Stimulated activated CD4-positive, alpha-beta T cell treated with anti-CD3 and anti-CD28 coated beads, Interleukin-4, amount 100 ng/mL, for 1 hour (primary cell): Measurements from ENCODE around the gene CALHM3.

Source experiments
- DNase-seq: peaks from one replicate; pipeline ENCODE4 v3.0.0-alpha.2; 2020

Gene CALHM3

GRCh38 chr10:103449208-103450144 lies 29.6 kb downstream of the CALHM3 start:
- no peak for DNase-seq

GRCh38 chr10:103448746-103449145 lies 30.3 kb downstream of the CALHM3 start:
- DNase-seq, result no peak

GRCh38 chr10:103447187-103447586 lies 31.9 kb downstream of the CALHM3 start:
- DNase-seq, result no peak

DNA sequence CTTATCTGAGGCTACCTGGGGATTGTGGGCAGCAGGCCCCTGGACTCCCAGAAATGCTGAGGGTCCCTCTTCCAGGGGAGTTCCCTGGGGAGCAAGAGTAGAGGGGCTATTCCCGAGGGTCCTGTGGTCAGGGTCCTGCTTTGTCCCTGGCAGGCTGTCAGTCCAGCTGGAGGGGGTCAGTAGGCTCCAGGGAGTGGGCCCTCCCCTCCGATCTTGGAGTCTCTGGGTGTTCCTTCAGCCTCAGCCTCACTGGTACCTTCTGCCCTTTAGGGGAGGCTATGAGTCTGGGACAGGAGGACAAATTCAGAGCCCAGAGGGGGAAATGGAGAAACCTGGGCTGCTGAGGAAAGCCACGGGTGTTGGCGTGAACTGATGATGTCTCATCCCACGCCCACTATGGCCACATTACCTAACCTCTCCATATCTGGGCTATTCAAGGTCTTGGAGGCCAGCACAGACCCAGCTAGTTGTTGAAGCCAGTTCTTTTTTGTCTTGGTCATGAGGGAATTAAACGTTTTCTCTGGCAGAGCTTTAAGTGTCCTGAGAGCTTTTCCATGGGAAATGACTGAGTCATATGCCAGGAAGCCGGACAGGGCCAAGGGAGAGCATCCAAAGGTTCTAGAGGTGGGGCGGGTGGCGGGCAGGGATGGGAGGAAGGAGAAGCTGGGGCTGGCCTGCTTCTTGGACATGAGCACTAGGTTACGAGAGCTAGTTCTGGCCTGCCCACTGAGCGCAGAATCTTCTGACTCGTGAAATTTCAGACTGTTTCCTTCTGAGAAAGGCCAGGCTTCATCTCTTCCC lies 33.1 kb downstream of the CALHM3 start:
- no peak for DNase-seq

- DNase-seq, result no peak
Observed at GRCh38 chr10:103445366-103445765, 33.7 kb downstream of the CALHM3 start.

DNA sequence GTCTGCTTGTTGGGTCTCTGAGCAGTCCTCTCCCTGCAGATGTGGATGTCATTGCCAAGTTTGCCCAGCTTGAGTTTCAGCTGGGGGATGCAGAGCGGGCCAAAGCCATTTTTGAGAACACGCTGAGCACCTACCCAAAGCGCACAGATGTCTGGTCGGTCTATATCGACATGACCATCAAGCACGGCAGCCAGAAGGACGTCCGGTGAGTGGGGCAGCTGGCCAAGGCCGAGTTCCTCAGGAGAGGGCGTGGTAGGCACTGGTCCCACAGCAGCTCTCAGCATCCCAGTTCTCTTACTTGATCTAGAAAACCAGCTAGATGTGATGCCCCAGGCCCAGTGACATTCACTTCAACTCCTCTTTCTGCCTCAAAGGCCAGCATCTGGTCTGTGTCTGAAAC lies 34.6 kb downstream of the CALHM3 start:
- no peak for DNase-seq

DNA sequence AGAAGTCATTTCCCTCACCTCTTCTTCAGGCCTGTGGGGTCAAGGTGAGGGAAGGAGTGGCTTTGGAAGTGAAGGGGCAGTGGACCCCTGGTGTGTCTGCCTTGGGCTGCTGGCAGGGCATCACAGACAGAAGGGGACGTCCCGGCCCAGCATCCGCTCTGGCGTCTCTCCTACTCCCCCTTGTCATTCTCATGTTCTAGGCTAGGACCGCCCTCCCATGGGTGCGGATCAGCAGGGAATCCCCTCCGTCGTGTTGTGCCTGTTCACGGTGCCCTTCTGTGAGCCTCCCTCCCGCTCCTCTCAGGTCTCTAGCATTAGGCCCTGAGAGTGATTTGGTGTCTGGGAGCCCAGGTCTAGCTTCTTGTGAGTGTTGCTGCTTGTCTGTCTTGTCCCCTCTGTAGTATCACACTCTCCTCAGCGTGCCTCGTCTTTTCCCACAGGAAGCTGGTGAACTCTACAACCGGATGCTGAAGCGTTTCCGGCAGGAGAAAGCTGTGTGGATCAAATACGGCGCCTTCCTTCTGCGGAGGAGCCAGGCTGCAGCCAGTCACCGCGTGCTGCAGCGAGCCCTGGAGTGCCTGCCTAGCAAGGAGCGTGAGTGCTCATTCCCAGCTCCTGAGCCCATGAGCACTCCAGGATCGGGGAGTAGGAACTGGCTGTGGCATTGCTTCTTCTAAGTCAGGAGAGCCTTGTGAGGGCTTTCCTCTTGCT lies 35.4 kb downstream of the CALHM3 start:
- no peak for DNase-seq

DNA sequence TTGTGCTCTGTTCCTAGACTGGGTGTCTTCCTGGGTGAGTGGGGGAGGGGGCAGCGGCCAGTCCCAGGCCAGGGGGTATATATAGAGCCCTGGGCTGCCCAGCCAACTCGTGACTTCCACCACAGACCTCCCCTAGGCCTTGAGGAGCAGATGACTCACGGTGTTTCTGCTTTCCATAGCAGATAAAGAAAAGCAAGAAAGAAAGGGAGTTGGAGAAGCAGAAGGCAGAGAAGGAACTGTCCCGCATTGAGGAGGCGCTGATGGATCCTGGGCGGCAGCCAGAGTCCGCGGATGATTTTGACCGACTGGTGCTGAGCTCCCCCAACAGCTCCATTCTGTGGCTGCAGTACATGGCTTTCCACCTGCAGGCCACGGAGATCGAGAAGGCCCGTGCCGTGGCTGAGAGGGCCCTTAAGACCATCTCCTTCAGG lies 37.0 kb downstream of the CALHM3 start:
- DNase-seq, result no peak

DNA sequence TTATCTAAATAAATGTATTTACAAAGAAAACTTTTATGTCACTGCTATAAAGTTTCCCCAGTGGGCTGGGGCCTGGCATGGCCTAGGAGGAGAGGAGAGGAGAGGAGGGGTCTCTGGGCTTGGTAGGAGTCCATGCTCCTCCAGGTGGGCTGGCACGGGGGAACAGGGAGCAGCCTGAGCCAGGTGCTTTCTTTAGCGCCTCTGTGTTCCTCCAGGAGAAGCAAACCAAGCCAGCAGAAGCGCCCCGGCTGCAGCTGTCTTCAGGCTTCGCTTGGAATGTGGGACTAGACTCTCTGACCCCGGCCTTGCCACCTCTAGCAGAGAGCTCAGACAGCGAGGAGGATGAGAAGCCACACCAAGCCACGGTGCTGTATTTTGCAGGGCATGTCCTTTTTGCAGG lies 37.4 kb downstream of the CALHM3 start:
- no peak for DNase-seq

- DNase-seq, result no peak
Observed at GRCh38 chr10:103441206-103441605, 37.8 kb downstream of the CALHM3 start.

DNA sequence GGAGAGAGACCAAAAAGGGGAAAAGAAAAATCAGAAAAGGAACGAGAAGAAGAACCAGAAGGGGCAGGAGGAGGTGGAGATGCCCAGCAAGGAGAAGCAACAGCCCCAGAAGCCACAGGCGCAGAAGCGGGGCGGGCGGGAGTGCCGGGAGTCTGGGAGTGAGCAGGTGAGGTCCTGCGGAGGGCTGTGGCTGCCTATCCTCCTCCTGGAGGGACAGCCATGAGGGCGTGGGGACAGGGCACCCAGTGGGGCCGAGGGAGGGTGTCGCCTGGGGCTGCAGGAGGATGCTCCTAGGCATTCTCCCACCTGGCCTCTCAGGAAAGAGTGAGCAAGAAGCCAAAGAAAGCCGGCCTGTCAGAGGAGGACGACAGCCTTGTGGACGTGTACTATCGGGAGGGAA lies 38.6 kb downstream of the CALHM3 start:
- no peak for DNase-seq

- DNase-seq, result no peak
Observed at GRCh38 chr10:103439776-103440175, 39.3 kb downstream of the CALHM3 start.

DNA sequence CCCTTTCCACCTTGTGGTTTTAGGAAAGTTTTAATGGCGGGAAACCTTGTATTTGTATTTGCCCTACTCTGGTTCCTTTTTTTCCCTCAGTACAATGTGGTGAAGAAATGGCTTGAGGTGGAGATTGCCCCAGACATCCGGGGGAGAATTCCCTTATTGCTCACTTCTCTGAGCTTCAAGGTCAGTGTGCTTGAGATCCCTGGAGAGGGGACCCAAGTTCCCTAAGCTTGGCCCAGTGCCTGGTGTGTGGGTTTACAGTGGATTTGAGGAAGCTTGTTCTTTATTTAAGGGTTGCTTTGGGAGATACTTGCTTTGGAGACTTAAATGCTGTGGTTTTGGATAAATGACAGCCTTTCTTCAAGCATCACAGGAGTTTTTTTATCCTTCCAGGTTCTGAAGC lies 45.2 kb downstream of the CALHM3 start:
- no peak for DNase-seq

DNA sequence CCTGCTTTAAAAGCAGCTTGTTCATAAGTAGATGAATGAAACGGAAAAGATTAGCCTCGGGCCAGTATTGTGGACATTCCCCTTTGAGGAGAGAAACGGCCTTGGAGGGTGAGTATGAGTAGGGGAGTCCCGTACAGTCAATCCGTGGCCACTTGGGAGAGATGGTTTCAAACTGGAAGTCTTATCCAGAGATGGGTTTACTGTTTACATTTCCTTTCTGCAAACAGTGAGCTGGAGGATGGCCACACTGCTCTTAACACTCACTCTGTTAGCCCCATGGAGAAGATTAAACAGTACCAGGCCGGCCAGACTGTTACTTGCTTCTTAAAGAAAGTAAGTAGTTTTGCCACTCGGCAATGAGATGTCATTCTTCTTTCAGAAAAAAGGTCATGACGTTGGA lies 47.1 kb downstream of the CALHM3 start:
- DNase-seq, result no peak

GRCh38 chr10:103429647-103430046 lies 49.4 kb downstream of the CALHM3 start:
- no peak for DNase-seq

DNA sequence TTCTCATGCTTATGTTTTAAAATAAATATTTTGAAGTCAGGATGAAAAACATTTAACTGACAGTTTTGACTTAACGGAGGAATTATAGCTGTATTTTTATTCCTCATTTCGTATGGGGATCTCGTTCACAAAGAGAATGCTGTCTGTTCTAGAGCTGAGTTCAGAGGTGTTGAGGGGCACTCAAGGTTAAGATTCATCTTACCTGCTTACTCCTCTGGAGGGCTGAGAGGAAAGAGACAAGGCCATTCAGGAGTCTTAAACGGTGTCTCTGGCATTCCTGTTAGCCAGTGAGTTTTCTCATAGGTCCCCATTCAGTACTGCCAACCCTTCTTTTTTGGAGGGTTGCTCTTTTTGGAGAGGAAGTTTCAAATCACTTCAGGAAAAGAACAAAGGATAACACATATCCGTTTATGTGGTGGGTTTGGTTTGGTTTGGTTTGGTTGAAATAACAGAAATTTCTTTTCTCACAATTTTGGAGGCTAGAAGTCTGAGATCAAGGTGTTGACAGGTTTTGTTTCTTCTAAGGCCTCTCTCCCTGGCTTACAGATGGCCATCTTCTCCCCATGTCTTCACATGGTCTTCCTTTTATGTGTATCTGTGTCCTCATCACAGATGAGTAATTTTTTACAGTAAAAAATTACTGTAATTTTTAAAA lies 49.9 kb downstream of the CALHM3 start:
- DNase-seq, result no peak

GRCh38 chr10:103427866-103428265 lies 51.2 kb downstream of the CALHM3 start:
- no peak for DNase-seq

GRCh38 chr10:103423748-103424147 lies 55.3 kb downstream of the CALHM3 start:
- DNase-seq, result no peak
